CD14-positive monocyte (primary cell): ENCODE measurements around the gene SLC35F3. TPM values are rescaled to one million over a fixed set of nuclear protein-coding genes. Genes with fewer than 3 reads are reported as not detected.

Experiments used
- DNase-seq, 3 donors: peaks; one replicate each; pipeline ENCODE4 v3.0.0-alpha.2; 2011 to 2022
- H2AFZ ChIP-seq: 2 replicates; pipeline ENCODE4 v1.6.0; 2012; ENCODE audit warnings: mild to moderate bottlenecking, low read depth, low read length, inconsistent platforms; ENCODE audit not compliant: insufficient read depth, poor library complexity, severe bottlenecking
- H3K27ac ChIP-seq, 2 donors: 1 replicate in 1 of 2; 2 replicates in 1 of 2; pipeline ENCODE4 v1.5.1; 2012 to 2013; ENCODE audit warnings: low read length in 2 of 2, control low read depth in 1 of 2, inconsistent platforms in 1 of 2, low read depth in 1 of 2, mild to moderate bottlenecking in 1 of 2
- H3K27me3 ChIP-seq, 2 donors: one replicate each; pipeline versions ENCODE4 v1.6.0 to v1.6.1; 2011 to 2013; ENCODE audit warnings: low read length in 2 of 2; ENCODE audit not compliant: control insufficient read depth in 2 of 2, insufficient read depth in 2 of 2
- H3K36me3 ChIP-seq, 2 donors: replicated peaks in 1 of 2; 1 replicate in 1 of 2; 2 replicates in 1 of 2; pipeline versions ENCODE4 v1.5.1 to v1.6.1; 2012 to 2013; ENCODE audit warnings: low read length in 2 of 2, control low read depth in 1 of 2, inconsistent platforms in 1 of 2, mild to moderate bottlenecking in 1 of 2; ENCODE audit not compliant: insufficient read depth in 2 of 2, control insufficient read depth in 1 of 2
- H3K4me1 ChIP-seq, 2 donors: 1 replicate in 1 of 2; 2 replicates in 1 of 2; pipeline versions ENCODE4 v1.5.1 to v1.6.1; 2012 to 2013; ENCODE audit warnings: low read length in 2 of 2, control low read depth in 1 of 2, inconsistent platforms in 1 of 2, mild to moderate bottlenecking in 1 of 2, moderate library complexity in 1 of 2; ENCODE audit not compliant: insufficient read depth in 2 of 2, control insufficient read depth in 1 of 2
- H3K4me2 ChIP-seq: replicated peaks from 2 replicates; pipeline ENCODE3; 2012; ENCODE audit warnings: low read length, moderate library complexity, mild to moderate bottlenecking; ENCODE audit not compliant: poor library complexity, severe bottlenecking; ENCODE audit errors: extremely low read depth
- H3K4me3 ChIP-seq, 3 experiments: fragments of 200-600 bp in 1 of 3; sonication (generic) in 1 of 3; replicated peaks in 1 of 3; 1 replicate in 2 of 3; 2 replicates in 1 of 3; pipeline ENCODE4 v1.5.1; 2011 to 2013; ENCODE audit warnings: low read length in 3 of 3, mild to moderate bottlenecking in 3 of 3, control low read depth in 2 of 3, low read depth in 2 of 3, inconsistent platforms in 1 of 3, moderate library complexity in 1 of 3
- H3K79me2 ChIP-seq: 2 replicates; pipeline ENCODE4 v1.6.0; 2012; ENCODE audit warnings: mild to moderate bottlenecking, control low read depth, inconsistent platforms, low read length, moderate library complexity; ENCODE audit not compliant: insufficient read depth
- H3K9ac ChIP-seq: 2 replicates; pipeline ENCODE4 v1.6.0; 2017; ENCODE audit warnings: low read length, mild to moderate bottlenecking; ENCODE audit not compliant: insufficient read depth, poor library complexity, severe bottlenecking
- H3K9me3 ChIP-seq, 2 donors: replicated peaks in 1 of 2; 1 replicate in 1 of 2; 2 replicates in 1 of 2; pipeline versions ENCODE4 v1.5.1 to v1.6.1; 2012 to 2013; ENCODE audit warnings: low read length in 2 of 2, control low read depth in 1 of 2; ENCODE audit not compliant: control insufficient read depth in 1 of 2, insufficient read depth in 1 of 2
- H4K20me1 ChIP-seq: 2 replicates; pipeline ENCODE4 v1.6.0; 2012; ENCODE audit warnings: mild to moderate bottlenecking, low read length, control low read depth, moderate library complexity; ENCODE audit not compliant: insufficient read depth
- H3K27ac Mint-ChIP-seq, 7 donors: one replicate each; pipeline ENCODE4 v1.8.0; 2020; ENCODE audit warnings: mild to moderate bottlenecking in 7 of 7, mixed read lengths in 7 of 7, moderate library complexity in 6 of 7, inconsistent platforms in 2 of 7
- H3K27me3 Mint-ChIP-seq, 3 donors: one replicate each; pipeline ENCODE4 v1.8.0; 2021 to 2022; ENCODE audit warnings: low read depth in 3 of 3, mild to moderate bottlenecking in 3 of 3, mixed read lengths in 3 of 3, moderate library complexity in 3 of 3, inconsistent platforms in 1 of 3
- H3K36me3 Mint-ChIP-seq, 2 donors: one replicate each; pipeline ENCODE4 v1.8.0; 2020; ENCODE audit warnings: mixed read lengths in 2 of 2, inconsistent platforms in 1 of 2, mild to moderate bottlenecking in 1 of 2
- H3K4me1 Mint-ChIP-seq: one replicate; pipeline ENCODE4 v1.8.0; 2020; ENCODE audit warnings: mild to moderate bottlenecking, mixed read lengths
- H3K4me3 Mint-ChIP-seq, 2 donors: one replicate each; pipeline ENCODE4 v1.8.0; 2020; ENCODE audit warnings: mild to moderate bottlenecking in 2 of 2, mixed read lengths in 2 of 2, moderate library complexity in 1 of 2
- H3K9me3 Mint-ChIP-seq, 7 donors: one replicate each; pipeline ENCODE4 v1.8.0; 2020 to 2022; ENCODE audit warnings: mixed read lengths in 7 of 7, mild to moderate bottlenecking in 6 of 7, moderate library complexity in 6 of 7, inconsistent platforms in 2 of 7
- CTCF ChIP-seq: fragments of 200-600 bp; IDR thresholded peaks from one replicate; pipeline ENCODE4 v1.8.0; 2022; ENCODE audit warnings: antibody characterized with exemption, mild to moderate bottlenecking
- WGBS: methylation state at CpG from one replicate; pipeline ENCODE4 v1.1.5; 2013; ENCODE audit warnings: missing lambda C conversion rate; ENCODE audit not compliant: insufficient coverage; 5-methylcytosine and 5-hydroxymethylcytosine counted together
- intact Hi-C, 2 donors: fragments of 100-400 bp; cut with micrococcal nuclease; formaldehyde crosslinking; loops; one replicate each; pipeline versions ENCODE4 v1.15.0 to v1.15.1; 2023
- polyA plus RNA-seq, 3 donors: library from polyadenylated mRNA; depleted of rRNA in 1 of 3; unstranded in 2 of 3; stranded (reverse) in 1 of 3; fragments of 300-500 nt in 2 of 3; fragments of >200 nt in 1 of 3; fragmentation: Illumina TruSeq in 2 of 3; gene quantifications; 1 replicate in 2 of 3; 2 replicates in 1 of 3; pipeline ENCODE4 v1.2.3, GENCODE V29; 2012 to 2021

Gene SLC35F3
- polyA plus RNA-seq, 3 donors, result 0.17 to 0.78 TPM; not detected in 1

- no peaks in the 10 kb centered on the region for H3K4me1 ChIP-seq
- Mint-ChIP-seq H3K27ac (no peak overlapping the region), H3K36me3 (no peaks in the 10 kb centered on the region), H3K4me3 (no peak overlapping the region), H3K4me1 (no peaks in the 10 kb centered on the region), H3K27me3 (peaks cover 2 to 8% (median 4%) of the 10 kb centered on the region in 3 donors), H3K9me3 (no peaks in the 10 kb centered on the region)
- intact Hi-C loops, result no loop called here
- no peak overlapping the region for H3K27ac ChIP-seq
- H3K9me3 ChIP-seq, result no peaks in the 10 kb centered on the region
- no peaks in the 10 kb centered on the region for H3K27me3 ChIP-seq
- WGBS, result 100% methylated on average over 1 of the region's 3 CpGs
- no peak for DNase-seq
- H3K79me2 ChIP-seq, result no peaks in the 10 kb centered on the region
- H3K4me2 ChIP-seq, result no peak overlapping the region
- no peak for TF ChIP-seq CTCF
- H3K9ac ChIP-seq, result no peak overlapping the region
- H3K4me3 ChIP-seq, result no peak overlapping the region
- H2AFZ ChIP-seq, result no peak overlapping the region
- H3K36me3 ChIP-seq, result no peaks in the 10 kb centered on the region
- H4K20me1 ChIP-seq, result no peaks in the 10 kb centered on the region
Measured at GRCh38 chr1:234108921-234109320, 204.4 kb downstream of the SLC35F3 start.

- Histone ChIP-seq H3K79me2 (no peaks in the 10 kb centered on the region), H3K4me3 (no peak overlapping the region), H4K20me1 (no peaks in the 10 kb centered on the region), H3K27me3 (no peaks in the 10 kb centered on the region), H3K4me2 (no peak overlapping the region), H3K27ac (no peak overlapping the region), H3K4me1 (no peaks in the 10 kb centered on the region), H3K9ac (no peak overlapping the region), H3K36me3 (no peaks in the 10 kb centered on the region), H2AFZ (no peak overlapping the region), H3K9me3 (no peaks in the 10 kb centered on the region)
- Mint-ChIP-seq H3K4me1 (peaks cover 2% of the 10 kb centered on the region), H3K4me3 (no peak overlapping the region), H3K36me3 (no peaks in the 10 kb centered on the region), H3K27ac (no peak overlapping the region), H3K27me3 (peaks cover 2 to 11% (median 4%) of the 10 kb centered on the region in 3 donors), H3K9me3 (no peaks in the 10 kb centered on the region)
- 100% methylated on average over 5 of the region's 5 CpGs for WGBS
- no peak for TF ChIP-seq CTCF
- DNase-seq, result no peak
- intact Hi-C loops, result loop anchor here in 1 of 2 donors (10.0 kb wide), 1 partner anchor 195 kb away; no protein-coding TSS in a partner anchor
Measured at GRCh38 chr1:234109840-234110239, 205.4 kb downstream of the SLC35F3 start.
